Endothelial cell of coronary artery (primary cell): ENCODE data around the gene GNA14. TPM values are rescaled to one million over a fixed set of nuclear protein-coding genes. Genes with fewer than 3 reads are reported as not detected.

Source experiments
- total RNA-seq: library from RNA; depleted of rRNA; stranded (reverse); fragments of >200 nt; gene quantifications from 2 replicates; pipeline ENCODE4 v1.2.3, GENCODE V29; 2014

The GNA14 gene
- 1.3 and 2.4 TPM in 2 replicates for total RNA-seq

DNA sequence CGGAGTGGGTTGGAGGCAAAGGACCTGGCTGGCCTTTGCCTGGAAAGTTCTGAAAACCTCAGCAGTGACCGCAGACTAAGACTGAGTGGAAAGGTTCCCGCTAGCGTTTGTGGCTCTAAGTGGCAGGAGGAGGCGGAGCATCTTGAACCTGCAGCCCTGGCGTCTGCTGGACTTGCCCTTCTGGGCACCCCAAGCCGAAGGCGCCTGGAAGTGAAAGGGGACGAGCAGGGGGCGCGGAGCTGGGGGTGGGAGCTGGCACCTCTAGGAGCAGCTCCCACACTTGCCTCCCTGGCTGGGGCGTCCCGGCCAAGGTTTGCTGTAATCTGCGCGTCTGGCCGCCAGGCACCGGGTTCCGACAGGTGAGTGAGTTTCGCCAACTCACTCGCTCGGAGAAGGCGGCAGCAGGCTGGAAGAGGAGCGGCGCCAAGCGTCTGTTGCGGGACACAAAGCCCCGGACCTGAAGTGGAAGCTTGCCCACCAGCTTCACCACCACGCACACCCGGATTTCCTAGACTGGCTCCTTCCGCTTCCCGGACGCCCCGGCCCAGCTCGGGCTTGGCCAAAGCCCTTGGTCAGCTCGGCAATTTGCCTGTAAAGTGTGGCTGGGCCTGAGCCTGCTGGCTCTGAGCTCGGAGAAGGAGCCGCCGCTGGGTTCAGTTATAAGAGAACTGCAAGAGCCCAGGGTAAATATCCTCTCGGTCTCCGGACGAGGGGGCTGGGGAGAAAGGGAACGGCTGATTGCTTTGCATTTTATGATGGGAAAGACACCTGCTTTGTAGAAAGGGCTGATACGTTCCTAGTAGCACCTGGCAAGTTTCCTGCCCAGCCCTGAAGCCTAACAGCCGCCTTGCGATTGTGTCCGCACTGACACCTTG, at the start of gene GNA14:
Gene GNA14 (minus strand): TSS at position 89 of the 875 bp plus-strand sequence. CDS start 529 bp downstream, outside the sequence.

